ENCODE measurements around the gene CTNND2. TPM values are rescaled to one million over a fixed set of nuclear protein-coding genes. Genes with fewer than 3 reads are reported as not detected.

CTNND2 gene
- total and polyA plus RNA-seq, 9 of the 15 experiments (the other 6 are each of a cell fraction or from before 2014, with no cell fraction given): 0.03 to 0.35 TPM; not detected in 7

DNA sequence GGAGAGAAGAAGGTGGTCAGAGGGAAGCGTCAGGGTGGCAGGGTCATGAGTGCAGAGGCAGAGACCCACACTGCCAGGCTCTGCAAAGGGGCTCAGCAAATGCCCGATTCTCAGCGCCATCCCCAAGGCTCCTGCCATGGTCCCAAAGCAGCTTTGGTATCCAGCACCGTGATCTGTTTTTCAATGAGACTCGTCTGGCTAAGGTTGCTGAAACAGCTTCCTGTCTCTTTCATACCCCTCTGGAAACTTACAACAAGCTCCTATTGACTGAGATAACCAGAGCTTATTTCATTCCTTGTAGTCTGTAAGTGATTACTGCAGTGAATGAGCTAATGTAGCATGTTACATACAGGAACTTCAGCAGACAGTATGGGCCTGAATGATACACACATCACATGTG, 574.6 kb downstream of the CTNND2 start:
- no peak for TF ChIP-seq KLF13 (tag; IDR thresholded peaks at IDR 0.05; ENCODE audit: borderline replicate concordance, low read depth)
- TF ChIP-seq, protein P1, sequence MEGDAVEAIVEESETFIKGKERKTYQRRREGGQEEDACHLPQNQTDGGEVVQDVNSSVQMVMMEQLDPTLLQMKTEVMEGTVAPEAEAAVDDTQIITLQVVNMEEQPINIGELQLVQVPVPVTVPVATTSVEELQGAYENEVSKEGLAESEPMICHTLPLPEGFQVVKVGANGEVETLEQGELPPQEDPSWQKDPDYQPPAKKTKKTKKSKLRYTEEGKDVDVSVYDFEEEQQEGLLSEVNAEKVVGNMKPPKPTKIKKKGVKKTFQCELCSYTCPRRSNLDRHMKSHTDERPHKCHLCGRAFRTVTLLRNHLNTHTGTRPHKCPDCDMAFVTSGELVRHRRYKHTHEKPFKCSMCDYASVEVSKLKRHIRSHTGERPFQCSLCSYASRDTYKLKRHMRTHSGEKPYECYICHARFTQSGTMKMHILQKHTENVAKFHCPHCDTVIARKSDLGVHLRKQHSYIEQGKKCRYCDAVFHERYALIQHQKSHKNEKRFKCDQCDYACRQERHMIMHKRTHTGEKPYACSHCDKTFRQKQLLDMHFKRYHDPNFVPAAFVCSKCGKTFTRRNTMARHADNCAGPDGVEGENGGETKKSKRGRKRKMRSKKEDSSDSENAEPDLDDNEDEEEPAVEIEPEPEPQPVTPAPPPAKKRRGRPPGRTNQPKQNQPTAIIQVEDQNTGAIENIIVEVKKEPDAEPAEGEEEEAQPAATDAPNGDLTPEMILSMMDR (IDR thresholded peaks at IDR 0.05 in 2 of 3, conservative IDR thresholded peaks at IDR 0.05 in 1 of 3; ENCODE audit: insufficient read depth in 2 of 3, low read depth in 1 of 3, low read length in 3 of 3): no peak
- no peak for TF ChIP-seq ZNF324 (CRISPR knock-in tag; IDR thresholded peaks at IDR 0.05)
- TF ChIP-seq, protein P2, sequence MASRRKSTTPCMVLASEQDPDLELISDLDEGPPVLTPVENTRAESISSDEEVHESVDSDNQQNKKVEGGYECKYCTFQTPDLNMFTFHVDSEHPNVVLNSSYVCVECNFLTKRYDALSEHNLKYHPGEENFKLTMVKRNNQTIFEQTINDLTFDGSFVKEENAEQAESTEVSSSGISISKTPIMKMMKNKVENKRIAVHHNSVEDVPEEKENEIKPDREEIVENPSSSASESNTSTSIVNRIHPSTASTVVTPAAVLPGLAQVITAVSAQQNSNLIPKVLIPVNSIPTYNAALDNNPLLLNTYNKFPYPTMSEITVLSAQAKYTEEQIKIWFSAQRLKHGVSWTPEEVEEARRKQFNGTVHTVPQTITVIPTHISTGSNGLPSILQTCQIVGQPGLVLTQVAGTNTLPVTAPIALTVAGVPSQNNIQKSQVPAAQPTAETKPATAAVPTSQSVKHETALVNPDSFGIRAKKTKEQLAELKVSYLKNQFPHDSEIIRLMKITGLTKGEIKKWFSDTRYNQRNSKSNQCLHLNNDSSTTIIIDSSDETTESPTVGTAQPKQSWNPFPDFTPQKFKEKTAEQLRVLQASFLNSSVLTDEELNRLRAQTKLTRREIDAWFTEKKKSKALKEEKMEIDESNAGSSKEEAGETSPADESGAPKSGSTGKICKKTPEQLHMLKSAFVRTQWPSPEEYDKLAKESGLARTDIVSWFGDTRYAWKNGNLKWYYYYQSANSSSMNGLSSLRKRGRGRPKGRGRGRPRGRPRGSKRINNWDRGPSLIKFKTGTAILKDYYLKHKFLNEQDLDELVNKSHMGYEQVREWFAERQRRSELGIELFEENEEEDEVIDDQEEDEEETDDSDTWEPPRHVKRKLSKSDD (conservative IDR thresholded peaks at IDR 0.05; ENCODE audit: low read length): no peak
- TF ChIP-seq GABPB1 (CRISPR knock-in tag; IDR thresholded peaks at IDR 0.05): no peak
- no peak for TF ChIP-seq SAFB (IDR thresholded peaks at IDR 0.05; ENCODE audit: borderline replicate concordance, low read depth, low read length)
- TF ChIP-seq, protein P3, sequence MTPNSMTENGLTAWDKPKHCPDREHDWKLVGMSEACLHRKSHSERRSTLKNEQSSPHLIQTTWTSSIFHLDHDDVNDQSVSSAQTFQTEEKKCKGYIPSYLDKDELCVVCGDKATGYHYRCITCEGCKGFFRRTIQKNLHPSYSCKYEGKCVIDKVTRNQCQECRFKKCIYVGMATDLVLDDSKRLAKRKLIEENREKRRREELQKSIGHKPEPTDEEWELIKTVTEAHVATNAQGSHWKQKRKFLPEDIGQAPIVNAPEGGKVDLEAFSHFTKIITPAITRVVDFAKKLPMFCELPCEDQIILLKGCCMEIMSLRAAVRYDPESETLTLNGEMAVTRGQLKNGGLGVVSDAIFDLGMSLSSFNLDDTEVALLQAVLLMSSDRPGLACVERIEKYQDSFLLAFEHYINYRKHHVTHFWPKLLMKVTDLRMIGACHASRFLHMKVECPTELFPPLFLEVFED (CRISPR knock-in tag; conservative IDR thresholded peaks at IDR 0.05): no peak
- no peak for TF ChIP-seq MAFK (IDR thresholded peaks at IDR 0.05; ENCODE audit: low read length)
- TF ChIP-seq ZNF507 (tag; conservative IDR thresholded peaks at IDR 0.05): no peak
- TF ChIP-seq TCF7 (IDR thresholded peaks at IDR 0.05; ENCODE audit: borderline replicate concordance): no peak
- TF ChIP-seq, protein P4, sequence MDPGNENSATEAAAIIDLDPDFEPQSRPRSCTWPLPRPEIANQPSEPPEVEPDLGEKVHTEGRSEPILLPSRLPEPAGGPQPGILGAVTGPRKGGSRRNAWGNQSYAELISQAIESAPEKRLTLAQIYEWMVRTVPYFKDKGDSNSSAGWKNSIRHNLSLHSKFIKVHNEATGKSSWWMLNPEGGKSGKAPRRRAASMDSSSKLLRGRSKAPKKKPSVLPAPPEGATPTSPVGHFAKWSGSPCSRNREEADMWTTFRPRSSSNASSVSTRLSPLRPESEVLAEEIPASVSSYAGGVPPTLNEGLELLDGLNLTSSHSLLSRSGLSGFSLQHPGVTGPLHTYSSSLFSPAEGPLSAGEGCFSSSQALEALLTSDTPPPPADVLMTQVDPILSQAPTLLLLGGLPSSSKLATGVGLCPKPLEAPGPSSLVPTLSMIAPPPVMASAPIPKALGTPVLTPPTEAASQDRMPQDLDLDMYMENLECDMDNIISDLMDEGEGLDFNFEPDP (CRISPR knock-in tag; IDR thresholded peaks at IDR 0.05): no peak
- TF ChIP-seq ZNF174 (CRISPR knock-in tag; IDR thresholded peaks at IDR 0.05): no peak
- TF ChIP-seq TAF1 (IDR thresholded peaks at IDR 0.05; ENCODE audit: control insufficient read depth, extremely low read depth, insufficient read depth, low read length, severe bottlenecking): no peak
- no peaks in the 10 kb centered on the region for H3K9me1 ChIP-seq (ENCODE audit: control insufficient read depth, insufficient read depth, low read length)
- H3K79me2 ChIP-seq (ENCODE audit: control insufficient read depth, insufficient read depth, low read length): no peaks in the 10 kb centered on the region
- H4K20me1 ChIP-seq (replicated peaks; ENCODE audit: control insufficient read depth, insufficient read depth, low read length): no peaks in the 10 kb centered on the region
- no peak overlapping the region for H3K9ac ChIP-seq (ENCODE audit: insufficient read depth in 1 of 2, low read depth in 2 of 2, low read length in 2 of 2)
- no peak for FAIRE-seq
- no peak for DNase-seq (ENCODE audit: extremely low read depth in 1 of 4, low spot score in 3 of 4)
- H3K27ac ChIP-seq (ENCODE audit: extremely low read depth, low read depth, low read length): no peak overlapping the region
- H3K4me2 ChIP-seq (ENCODE audit: insufficient read depth, low read length): no peak overlapping the region
- ChIA-PET POLR2A (no interaction called here), CTCF (ENCODE audit: low intra/inter-chr PET ratio) (no interaction called here)
- BruUV-seq (replicated peaks): no TSS peak
- H3K4me3 ChIP-seq: no peak overlapping the region
- no peaks in the 10 kb centered on the region for H3K36me3 ChIP-seq (ENCODE audit: control insufficient read depth, insufficient read depth, low read length)
- intact Hi-C loops (cut with micrococcal nuclease): no loop called here
- H3K27me3 ChIP-seq (ENCODE audit: control insufficient read depth in 2 of 2, insufficient read depth in 2 of 2, low read length in 2 of 2): no peaks in the 10 kb centered on the region
- in situ Hi-C loops (cut with MboI): no loop called here
- no peak for ATAC-seq
- H2AFZ ChIP-seq (ENCODE audit: low read depth, low read length): no peak overlapping the region
- no peaks in the 10 kb centered on the region for H3K9me3 ChIP-seq (replicated peaks; ENCODE audit: control insufficient read depth, insufficient read depth, low read depth, low read length)
- H3K4me1 ChIP-seq (replicated peaks in 1 of 2; ENCODE audit: control insufficient read depth in 2 of 2, insufficient read depth in 2 of 2, low read length in 2 of 2): no peaks in the 10 kb centered on the region
- WGBS (ENCODE audit: insufficient coverage, low coverage, missing lambda C conversion rate): 0% methylated on average over 5 of the region's 5 CpGs

Measured in K562 (cell line).